A549 treated with ZK216348 at 1 μM for 4 hours (cell line): ENCODE measurements around the gene SPRR5. TPM values are rescaled to one million over a fixed set of nuclear protein-coding genes. Genes with fewer than 3 reads are reported as not detected.

Experiments used
- total RNA-seq: library from RNA; stranded (reverse); fragments of 200-300 nt; extraction: Qiagen RNA extraction; gene quantifications from 5 replicates; pipeline ENCODE4 v1.2.3, GENCODE V29; 2022; ENCODE audit warnings: low read depth

The SPRR5 gene
- total RNA-seq = not detected in 5 replicates

GRCh38 chr1:152946651-152947256, at the start of gene SPRR5:
SPRR5 (plus strand) TSS chr1:152947206; CDS start chr1:152948555, 1,349 bp downstream.

GRCh38 chr1:152907686-152908601, 39.1 kb upstream of the SPRR5 start, which contains the start of gene IVL:
IVL (plus strand) TSS chr1:152908546; CDS start chr1:152909798, 1,252 bp downstream.

DNA sequence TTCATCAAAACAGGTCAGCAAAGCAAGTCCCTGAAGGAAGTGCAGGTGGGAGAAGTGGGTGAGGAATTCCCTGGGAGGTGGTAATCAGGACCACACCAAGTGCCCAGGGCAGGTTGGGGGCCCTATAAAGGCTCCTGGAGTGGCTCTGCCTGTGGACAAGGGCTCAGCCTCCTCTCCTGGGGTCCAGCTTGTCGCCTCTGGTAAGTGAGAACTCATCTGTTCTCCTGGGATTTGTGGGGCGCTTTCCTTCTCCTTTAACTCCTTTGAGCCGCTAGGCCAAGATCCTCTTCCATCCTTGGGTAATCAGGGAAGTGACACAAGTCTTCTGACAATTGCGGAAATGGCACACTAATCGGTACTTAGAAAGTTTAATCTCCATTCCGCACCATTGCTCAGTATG, 23.5 kb downstream of the SPRR5 start, which contains the start of gene SPRR4:
SPRR4 (plus strand) TSS at position 154 of the 400 bp plus-strand sequence. CDS start 1,243 bp downstream, outside the sequence.

DNA sequence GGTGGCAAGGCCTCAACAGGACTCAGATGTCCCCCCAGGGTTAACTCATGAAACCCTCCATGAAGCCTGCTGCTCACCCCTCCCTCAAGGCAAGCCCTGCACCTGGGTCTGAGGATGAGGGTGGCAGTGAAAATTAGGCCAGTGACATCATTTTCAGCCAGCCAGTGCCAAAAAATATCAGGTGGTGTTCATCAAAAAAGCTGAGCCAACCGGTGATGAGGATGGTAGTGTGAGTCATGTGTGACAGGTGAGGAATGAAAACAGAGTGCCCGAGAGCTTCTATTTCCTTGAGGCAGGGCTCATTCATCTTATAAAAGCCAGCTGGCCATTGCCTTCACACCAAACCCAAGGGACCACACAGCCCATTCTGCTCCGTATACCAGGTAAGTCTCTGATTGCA, 36.7 kb downstream of the SPRR5 start, which contains the start of gene SPRR1A:
SPRR1A (plus strand) TSS at position 339 of the 400 bp plus-strand sequence. CDS start 1,150 bp downstream, outside the sequence.

Other genes with a start within 250 kb of the SPRR5 start
- gene LCE2A, start 248.9 kb upstream of the SPRR5 start, total RNA-seq = not detected in 5 replicates
- not detected in 5 replicates for gene LCE4A, start 239.0 kb upstream of the SPRR5 start, total RNA-seq
- gene KPRP, start 189.2 kb upstream of the SPRR5 start, total RNA-seq = not detected in 5 replicates
- not detected in 5 replicates for gene LCE1F, start 172.1 kb upstream of the SPRR5 start, total RNA-seq
- not detected in 5 replicates for gene LCE1E, start 160.9 kb upstream of the SPRR5 start, total RNA-seq
- gene LCE1D, start 150.5 kb upstream of the SPRR5 start, total RNA-seq = not detected in 5 replicates
- gene LCE1C, start 140.6 kb upstream of the SPRR5 start, total RNA-seq = not detected in 5 replicates
- gene LCE1B, start 135.2 kb upstream of the SPRR5 start, total RNA-seq = not detected in 5 replicates
- not detected in 5 replicates for gene LCE1A, start 119.7 kb upstream of the SPRR5 start, total RNA-seq
- not detected in 5 replicates for gene LCE6A, start 104.3 kb upstream of the SPRR5 start, total RNA-seq
- gene LCE7A, start 87.2 kb upstream of the SPRR5 start, total RNA-seq = not detected in 5 replicates
- not detected in 5 replicates for gene SMCP, start 68.9 kb upstream of the SPRR5 start, total RNA-seq
- 0.15 TPM in 1 of 5 replicates, not detected in the others for gene IVL, start 38.7 kb upstream of the SPRR5 start, total RNA-seq
- not detected in 5 replicates for gene SPRR4, start 23.4 kb downstream of the SPRR5 start, total RNA-seq
- gene SPRR1A, start 36.9 kb downstream of the SPRR5 start, total RNA-seq = not detected in 5 replicates
- not detected in 5 replicates for gene SPRR3, start 54.5 kb downstream of the SPRR5 start, total RNA-seq
- not detected in 5 replicates for gene SPRR1B, start 84.0 kb downstream of the SPRR5 start, total RNA-seq
- gene SPRR2D, start 93.9 kb downstream of the SPRR5 start, total RNA-seq = not detected in 5 replicates
- gene SPRR2A, start 110.3 kb downstream of the SPRR5 start, total RNA-seq = not detected in 5 replicates
- gene SPRR2B, start 124.4 kb downstream of the SPRR5 start, total RNA-seq = not detected in 5 replicates
- not detected in 5 replicates for gene SPRR2E, start 147.3 kb downstream of the SPRR5 start, total RNA-seq
- gene SPRR2F, start 166.3 kb downstream of the SPRR5 start, total RNA-seq = not detected in 5 replicates
- gene SPRR2G, start 203.7 kb downstream of the SPRR5 start, total RNA-seq = not detected in 5 replicates